WTC11 (cell line): Measurements from ENCODE around the gene UBTD1. TPM values are rescaled to one million over a fixed set of nuclear protein-coding genes. Genes with fewer than 3 reads are reported as not detected.

Source experiments
- ATAC-seq: fragments of 200-7000 bp; cut with Tn5 transposase; 2 replicates; pipeline ENCODE4 v1.10.0; 2021; ENCODE audit warnings: mild to moderate bottlenecking, moderate library complexity
- CTCF ChIA-PET: fragments of 300-600 bp; sonication (Branson Sonifier 250); formaldehyde crosslinking; loops from one replicate; lab custom pipeline; 2021; ENCODE audit warnings: antibody characterized with exemption; lab: Charles Lee
- POLR2A ChIA-PET: fragments of 350-600 bp; sonication (Branson Sonifier 250); formaldehyde crosslinking; loops from one replicate; lab custom pipeline; 2021; ENCODE audit warnings: antibody characterized with exemption; lab: Charles Lee
- DNase-seq: peaks from one replicate; pipeline ENCODE4 v3.0.0; 2021; ENCODE audit warnings: low spot score
- H3K27ac Mint-ChIP-seq: 2 replicates; pipeline ENCODE4 v1.8.0; 2021; ENCODE audit warnings: mixed read lengths
- H3K27me3 Mint-ChIP-seq: 2 replicates; pipeline ENCODE4 v1.8.0; 2021; ENCODE audit warnings: low read depth, mild to moderate bottlenecking, moderate library complexity, mixed read lengths
- H3K36me3 Mint-ChIP-seq: 2 replicates; pipeline ENCODE4 v1.8.0; 2021; ENCODE audit warnings: mixed read lengths
- H3K4me1 Mint-ChIP-seq: 2 replicates; pipeline ENCODE4 v1.8.0; 2022; ENCODE audit warnings: mixed read lengths
- H3K4me3 Mint-ChIP-seq: 2 replicates; pipeline ENCODE4 v1.8.0; 2021; ENCODE audit warnings: mild to moderate bottlenecking, moderate library complexity, mixed read lengths
- H3K9me3 Mint-ChIP-seq: 2 replicates; pipeline ENCODE4 v1.8.0; 2021; ENCODE audit warnings: mixed read lengths
- ATF2 ChIP-seq: sonication (generic); formaldehyde crosslinking; IDR thresholded peaks from 2 replicates; pipeline ENCODE4 v1.8.1; 2022; ENCODE audit warnings: low read depth, missing genetic modification reagents, borderline replicate concordance
- CBFB ChIP-seq: sonication (generic); formaldehyde crosslinking; IDR thresholded peaks from 2 replicates; pipeline ENCODE4 v1.8.1; 2022; ENCODE audit warnings: mild to moderate bottlenecking, low read depth, missing genetic modification reagents
- E2F5 ChIP-seq: sonication (generic); formaldehyde crosslinking; IDR thresholded peaks from 2 replicates; pipeline ENCODE4 v1.8.1; 2022; ENCODE audit warnings: mild to moderate bottlenecking, moderate library complexity, missing genetic modification reagents
- ESRRA ChIP-seq: sonication (generic); formaldehyde crosslinking; IDR thresholded peaks from 2 replicates; pipeline ENCODE4 v1.8.1; 2022; ENCODE audit warnings: mild to moderate bottlenecking, missing genetic modification reagents, borderline replicate concordance
- HMGXB4 ChIP-seq: sonication (generic); formaldehyde crosslinking; IDR thresholded peaks from 2 replicates; pipeline ENCODE4 v1.8.1; 2023; ENCODE audit warnings: mild to moderate bottlenecking, moderate library complexity, missing genetic modification reagents
- IRF2 ChIP-seq: sonication (generic); formaldehyde crosslinking; IDR thresholded peaks from 2 replicates; pipeline ENCODE4 v1.8.0; 2022; ENCODE audit warnings: low read depth, missing genetic modification reagents, borderline replicate concordance
- MAX ChIP-seq: sonication (generic); formaldehyde crosslinking; IDR thresholded peaks from 2 replicates; pipeline ENCODE4 v1.8.0; 2022; ENCODE audit warnings: mild to moderate bottlenecking, missing genetic modification reagents
- MLX ChIP-seq: sonication (generic); formaldehyde crosslinking; IDR thresholded peaks from 2 replicates; pipeline ENCODE4 v1.8.1; 2023; ENCODE audit warnings: mild to moderate bottlenecking, missing genetic modification reagents, moderate library complexity
- NFE2L1 ChIP-seq: sonication (generic); formaldehyde crosslinking; IDR thresholded peaks from 2 replicates; pipeline ENCODE4 v1.8.1; 2023; ENCODE audit warnings: missing genetic modification reagents
- NR1H2 ChIP-seq: sonication (generic); formaldehyde crosslinking; IDR thresholded peaks from 2 replicates; pipeline ENCODE4 v1.9.0; 2021; ENCODE audit warnings: mild to moderate bottlenecking, moderate library complexity, missing genetic modification reagents
- OVOL2 ChIP-seq: fragments of 250-450 bp; sonication (Bioruptor Pico); IDR thresholded peaks from 2 replicates; pipeline ENCODE4 v1.9.0; 2021; ENCODE audit warnings: mild to moderate bottlenecking, borderline replicate concordance
- SOX15 ChIP-seq: fragments of 250-450 bp; sonication (Bioruptor Pico); IDR thresholded peaks from 2 replicates; pipeline ENCODE4 v1.9.0; 2021; ENCODE audit warnings: mild to moderate bottlenecking
- SP1 ChIP-seq: sonication (generic); formaldehyde crosslinking; conservative IDR thresholded peaks from 2 replicates; pipeline ENCODE4 v1.8.1; 2022; ENCODE audit warnings: missing genetic modification reagents
- TEAD1 ChIP-seq: sonication (generic); formaldehyde crosslinking; IDR thresholded peaks from 2 replicates; pipeline ENCODE4 v1.8.0; 2022; ENCODE audit warnings: mild to moderate bottlenecking, missing genetic modification reagents
- USF2 ChIP-seq: sonication (generic); formaldehyde crosslinking; IDR thresholded peaks from 2 replicates; pipeline ENCODE4 v1.8.1; 2023; ENCODE audit warnings: mild to moderate bottlenecking, missing genetic modification reagents, moderate library complexity
- ZNF232 ChIP-seq: sonication (generic); formaldehyde crosslinking; IDR thresholded peaks from 2 replicates; pipeline ENCODE4 v1.8.0; 2022; ENCODE audit warnings: mild to moderate bottlenecking, missing genetic modification reagents
- ZSCAN18 ChIP-seq: fragments of 250-450 bp; sonication (Bioruptor Pico); IDR thresholded peaks from 2 replicates; pipeline ENCODE4 v2.1.2; 2022; ENCODE audit warnings: mild to moderate bottlenecking, moderate library complexity
- total RNA-seq: library from RNA; stranded (reverse); gene quantifications from 3 replicates; pipeline ENCODE4 v1.2.3, GENCODE V29; 2021

Gene UBTD1
- total RNA-seq, 1 experiment from 2014 or later = 35.7 TPM

DNA sequence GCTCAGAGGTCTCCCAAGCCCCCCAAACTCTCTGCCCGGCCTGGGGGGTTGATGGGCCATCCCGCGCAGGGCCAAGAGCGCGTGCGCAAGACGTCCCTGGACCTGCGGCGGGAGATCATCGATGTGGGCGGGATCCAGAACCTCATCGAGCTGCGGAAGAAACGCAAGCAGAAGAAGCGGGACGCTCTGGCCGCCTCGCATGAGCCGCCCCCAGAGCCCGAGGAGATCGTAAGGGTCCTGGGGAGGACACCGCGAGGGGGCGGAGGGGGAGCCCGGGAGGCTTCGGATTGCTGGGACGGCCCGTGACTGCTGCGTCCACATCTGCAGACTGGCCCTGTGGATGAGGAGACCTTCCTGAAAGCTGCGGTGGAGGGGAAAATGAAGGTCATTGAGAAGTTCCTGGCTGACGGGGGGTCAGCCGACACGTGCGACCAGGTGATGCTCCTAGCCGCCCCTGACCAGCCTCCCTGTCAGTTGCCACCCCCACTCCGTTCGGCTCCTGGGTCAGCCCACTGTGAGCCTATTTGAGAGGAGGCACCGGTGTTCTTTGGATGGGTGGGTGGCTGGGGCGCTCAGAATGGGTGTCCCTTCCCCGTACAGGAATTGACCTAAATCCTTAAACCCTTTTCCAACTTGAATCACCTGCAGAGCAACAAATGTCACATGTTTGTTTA, 79.6 kb downstream of the UBTD1 start (continued):
- TF ChIP-seq ZSCAN18 (no peak), CBFB (CRISPR knock-in tag) (no peak), TEAD1 (CRISPR knock-in tag) (no peak), ESRRA (CRISPR knock-in tag) (no peak), E2F5 (CRISPR knock-in tag) (no peak), IRF2 (no peak), ATF2 (CRISPR knock-in tag) (no peak), HMGXB4 (no peak)

GRCh38 chr10:97580421-97581367, 82.0 kb downstream of the UBTD1 start:
- ChIA-PET POLR2A (no interaction called here), CTCF (interaction anchor here (1.9 to 2.3 kb wide), 3 partner anchors 8 to 46 kb away, joined by 6 to 11 read pairs (median 6); partner anchors contain the start of gene ANKRD2)
- Mint-ChIP-seq H3K27ac (no peak overlapping the region), H3K27me3 (no peaks in the 10 kb centered on the region), H3K4me1 (0 out of 2 replicates have a peak, but pooled peaks cover 7% of the 10 kb centered on the region), H3K9me3 (no peaks in the 10 kb centered on the region), H3K4me3 (no peak overlapping the region), H3K36me3 (no peaks in the 10 kb centered on the region)
- TF ChIP-seq ZNF232 (CRISPR knock-in tag) = no peak
- no peak for ATAC-seq
- no peak for DNase-seq

GRCh38 chr10:97582169-97582568, 83.4 kb downstream of the UBTD1 start:
- ChIA-PET CTCF (interaction anchor here (2.1 to 2.3 kb wide), 2 partner anchors 10 to 48 kb away, joined by 6 to 11 read pairs; partner anchors contain the start of gene ANKRD2), POLR2A (no interaction called here)
- no peak for ATAC-seq
- Mint-ChIP-seq H3K27me3 (no peaks in the 10 kb centered on the region), H3K36me3 (no peaks in the 10 kb centered on the region), H3K27ac (no peak overlapping the region), H3K9me3 (no peaks in the 10 kb centered on the region), H3K4me1 (0 out of 2 replicates have a peak, but pooled peaks cover 7% of the 10 kb centered on the region), H3K4me3 (no peak overlapping the region)
- no peak for DNase-seq
- no peak for TF ChIP-seq USF2

GRCh38 chr10:97583476-97583875, 84.8 kb downstream of the UBTD1 start:
- Mint-ChIP-seq H3K36me3 (no peaks in the 10 kb centered on the region), H3K27ac (no peak overlapping the region), H3K27me3 (no peaks in the 10 kb centered on the region), H3K9me3 (no peaks in the 10 kb centered on the region), H3K4me3 (no peak overlapping the region), H3K4me1 (0 out of 2 replicates have a peak, but pooled peaks cover 7% of the 10 kb centered on the region)
- no peak for DNase-seq
- no peak for ATAC-seq
- ChIA-PET POLR2A (interaction anchor here (0.7 to 1.0 kb wide), 2 partner anchors 11 to 13 kb away, joined by 3 read pairs; partner anchors contain the start of gene ANKRD2), CTCF (interaction anchor here (1.4 to 2.5 kb wide), 8 partner anchors 8 to 119 kb away, joined by 4 to 32 read pairs (median 6); partner anchors contain the start of genes ANKRD2 and MORN4)
- no peak for TF ChIP-seq SOX15 (CRISPR knock-in tag)
- no peak for TF ChIP-seq MLX
- TF ChIP-seq OVOL2 (CRISPR knock-in tag) = no peak
- no peak for TF ChIP-seq NR1H2 (CRISPR knock-in tag)
- no peak for TF ChIP-seq NFE2L1 (CRISPR knock-in tag)
- TF ChIP-seq SP1 (CRISPR knock-in tag) = no peak
- TF ChIP-seq MAX (CRISPR knock-in tag) = no peak
- no peak for TF ChIP-seq ZSCAN18
